HepG2 (cell line): Measurements from ENCODE around the gene FAM222A. TPM values are rescaled to one million over a fixed set of nuclear protein-coding genes. Genes with fewer than 3 reads are reported as not detected.

Source experiments
- ATAC-seq: fragments of 200-7000 bp; cut with Tn5 transposase; 3 replicates; pipeline ENCODE4 v1.9.1; 2020; ENCODE audit warnings: mild to moderate bottlenecking, moderate library complexity
- BruUV-seq: library from RNA; stranded (reverse); fragments of 400-500 nt; replicated peaks from 2 replicates; lab custom pipeline; 2021; lab: Mats Ljungman, UMichigan
- CTCF ChIA-PET: fragments of 300-600 bp; formaldehyde crosslinking; extraction: SDS; loops from one replicate; lab custom pipeline; 2021; ENCODE audit warnings: low total read pairs, inconsistent platforms, low intra/inter-chr PET ratio; lab: Yijun Ruan, JAX
- POLR2A ChIA-PET: fragments of 350-600 bp; sonication (Branson Sonifier 250); formaldehyde crosslinking; loops from one replicate; lab custom pipeline; 2020; ENCODE audit warnings: antibody characterized with exemption, inconsistent platforms; lab: Yijun Ruan, JAX
- DNase-seq: peaks from one replicate; pipeline ENCODE4 v3.0.0-alpha.2; 2015; ENCODE audit warnings: low spot score
- FAIRE-seq: peaks from 3 replicates; lab custom pipeline; 2011; peaks lifted over from hg19 to GRCh38; lab: Jason Lieb, UNC
- H2AFZ ChIP-seq: one replicate; pipeline ENCODE4 v1.6.1; 2011; ENCODE audit warnings: low read length, inconsistent platforms
- H3K27ac ChIP-seq: fragments of 300-600 bp; 3 replicates; pipeline ENCODE4 v1.8.0; 2011; ENCODE audit warnings: mixed run types, mild to moderate bottlenecking, mixed read lengths, low read length, inconsistent platforms; ENCODE audit not compliant: insufficient read depth; ENCODE audit errors: extremely low read length
- H3K27me3 ChIP-seq, 2 experiments: fragments of 200-600 bp in 1 of 2; 2 replicates in 1 of 2; 3 replicates in 1 of 2; pipeline versions ENCODE4 v1.6.0 to v1.8.0; 2011; ENCODE audit warnings: low read length in 2 of 2, mild to moderate bottlenecking in 2 of 2, moderate library complexity in 2 of 2, inconsistent platforms in 1 of 2; ENCODE audit not compliant: insufficient read depth in 2 of 2, control insufficient read depth in 1 of 2
- H3K36me3 ChIP-seq, 2 experiments: fragments of 200-600 bp in 1 of 2; replicated peaks in 1 of 2; 2 replicates in 1 of 2; 3 replicates in 1 of 2; pipeline versions ENCODE4 v1.5.1 to v1.8.0; 2011; ENCODE audit warnings: low read length in 2 of 2, inconsistent platforms in 1 of 2; ENCODE audit not compliant: insufficient read depth in 2 of 2, control insufficient read depth in 1 of 2
- H3K4me1 ChIP-seq: 2 replicates; pipeline ENCODE4 v1.5.1; 2012; ENCODE audit warnings: low read length, inconsistent platforms; ENCODE audit not compliant: insufficient read depth
- H3K4me2 ChIP-seq: 2 replicates; pipeline ENCODE4 v1.6.0; 2011; ENCODE audit warnings: low read depth, low read length, inconsistent platforms
- H3K4me3 ChIP-seq, 3 experiments: fragments of 200-600 bp in 1 of 3; sonication (generic), shearing (Covaris generic) in 1 of 3; replicated peaks in 1 of 3; 2 replicates each; pipeline ENCODE4 v1.5.1; 2011 to 2016; ENCODE audit warnings: low read length in 3 of 3, inconsistent platforms in 2 of 3, low read depth in 2 of 3, mild to moderate bottlenecking in 2 of 3, control low read depth in 1 of 3, mixed read lengths in 1 of 3; ENCODE audit not compliant: insufficient read depth in 1 of 3
- H3K79me2 ChIP-seq: one replicate; pipeline ENCODE4 v1.6.1; 2011; ENCODE audit warnings: low read length, inconsistent platforms; ENCODE audit not compliant: insufficient read depth
- H3K9ac ChIP-seq: 2 replicates; pipeline ENCODE4 v1.6.0; 2011; ENCODE audit warnings: mild to moderate bottlenecking, low read depth, low read length, inconsistent platforms; ENCODE audit not compliant: insufficient read depth
- H3K9me3 ChIP-seq: 2 replicates; pipeline ENCODE4 v1.5.1; 2012; ENCODE audit warnings: mild to moderate bottlenecking, low read length
- H4K20me1 ChIP-seq: 2 replicates; pipeline ENCODE4 v1.6.0; 2011; ENCODE audit warnings: inconsistent platforms, mild to moderate bottlenecking, low read length, moderate library complexity; ENCODE audit not compliant: insufficient read depth
- BRCA1 ChIP-seq: sonication (generic); formaldehyde crosslinking; IDR thresholded peaks from 2 replicates; pipeline ENCODE4 v1.4.0; 2020; ENCODE audit warnings: missing genetic modification reagents
- DMAP1 ChIP-seq: IDR thresholded peaks from 2 replicates; pipeline ENCODE4 v1.6.1; 2016
- EZH2 ChIP-seq: conservative IDR thresholded peaks from 2 replicates; pipeline ENCODE4 v1.6.1; 2012; ENCODE audit warnings: mild to moderate bottlenecking, low read depth, low read length, moderate library complexity
- MZF1 ChIP-seq: sonication (generic); formaldehyde crosslinking; IDR thresholded peaks from 2 replicates; pipeline ENCODE4 v1.8.1; 2023; ENCODE audit warnings: mild to moderate bottlenecking, missing genetic modification reagents, borderline replicate concordance
- NKX3-1 ChIP-seq: sonication (generic); formaldehyde crosslinking; IDR thresholded peaks from 2 replicates; pipeline ENCODE4 v1.5.0; 2020; ENCODE audit warnings: missing genetic modification reagents
- POLR2G ChIP-seq: fragments of 200-400 bp; formaldehyde crosslinking; IDR thresholded peaks from 2 replicates; pipeline ENCODE4 v1.6.1; 2018; ENCODE audit warnings: mild to moderate bottlenecking, low read depth, low read length, moderate library complexity
- RORA ChIP-seq: sonication (generic); formaldehyde crosslinking; IDR thresholded peaks from 2 replicates; pipeline ENCODE4 v1.5.0; 2020; ENCODE audit warnings: mild to moderate bottlenecking, missing genetic modification reagents, moderate library complexity
- ZBTB3 ChIP-seq: sonication (generic); formaldehyde crosslinking; IDR thresholded peaks from 2 replicates; pipeline ENCODE4 v1.4.0; 2020; ENCODE audit warnings: low read depth, mild to moderate bottlenecking, moderate library complexity, missing genetic modification reagents, borderline replicate concordance
- ZFP90 ChIP-seq: sonication (generic); formaldehyde crosslinking; IDR thresholded peaks from 2 replicates; pipeline ENCODE4 v1.8.0; 2022; ENCODE audit warnings: missing genetic modification reagents, mild to moderate bottlenecking, inconsistent platforms, borderline replicate concordance
- ZNF616 ChIP-seq: sonication (generic); formaldehyde crosslinking; IDR thresholded peaks from 2 replicates; pipeline ENCODE4 v1.5.0; 2020; ENCODE audit warnings: low read depth, mild to moderate bottlenecking, missing genetic modification reagents
- WGBS: methylation state at CpG from one replicate; pipeline ENCODE4 v1.1.6; 2017; ENCODE audit warnings: low lambda C conversion rate; 5-methylcytosine and 5-hydroxymethylcytosine counted together
- in situ Hi-C: cut with HindIII; loops from 2 replicates; pipeline ENCODE4 v1.10.0; 2017; ENCODE audit warnings: low pct_unique_long_range_greater_than_20kb; ENCODE audit not compliant: extremely low pct_ligation_motif_present
- intact Hi-C: fragments of 100-400 bp; cut with micrococcal nuclease; formaldehyde crosslinking; loops from one replicate; pipeline ENCODE4 v1.10.0; 2022; ENCODE audit not compliant: unreplicated experiment
- polyA plus RNA-seq, 8 experiments: library from polyadenylated mRNA; depleted of rRNA in 3 of 8; stranded (reverse) in 7 of 8; unstranded in 1 of 8; fragments of >200 nt; fragmentation: Illumina TruSeq in 4 of 8; extraction: Trizol in 4 of 8; gene quantifications; 2 replicates each; pipeline versions ENCODE4 v1.2.1 to v1.2.3, GENCODE V29; 2011 to 2016; ENCODE audit warnings: low read depth in 4 of 8, missing spikeins in 1 of 8, mixed read lengths in 1 of 8; ENCODE audit not compliant: insufficient read depth in 1 of 8
- total RNA-seq, 5 experiments: library from RNA; depleted of rRNA; stranded (reverse); fragments of >200 nt; fragmentation: Illumina TruSeq; extraction: Trizol; gene quantifications; 2 replicates each; pipeline ENCODE4 v1.2.3, GENCODE V29; 2016; ENCODE audit warnings: low read depth in 1 of 5
- TF ChIP-seq, protein P1 (sequence below), 2 experiments: fragments of 450-650 bp in 1 of 2; sonication (generic) in 1 of 2; formaldehyde crosslinking; IDR thresholded peaks; 2 replicates each; pipeline versions ENCODE4 v1.5.0 to v1.8.0; 2020 to 2022; ENCODE audit warnings: mild to moderate bottlenecking in 1 of 2, missing genetic modification reagents in 1 of 2

The FAM222A gene
- total and polyA plus RNA-seq, 2 of the 13 experiments (the other 11 are each of a cell fraction or from before 2014, with no cell fraction given) = 2.7 to 9.6 TPM

GRCh38 chr12:109675411-109675810 is 38.2 kb upstream of the FAM222A start:
- peaks cover 1 to 30% of the 10 kb centered on the region in 2 experiments; a peak in 2 of 5 replicates for H3K27me3 ChIP-seq
- H3K27ac ChIP-seq = no peak overlapping the region
- DNase-seq = no peak
- no peak overlapping the region for H3K9ac ChIP-seq
- ChIA-PET CTCF (no interaction called here), POLR2A (no interaction called here)
- H3K4me2 ChIP-seq = no peak overlapping the region
- no peak for FAIRE-seq
- peaks cover 3% of the 10 kb centered on the region for H3K4me1 ChIP-seq
- H3K4me3 ChIP-seq = no peak overlapping the region
- H3K36me3 ChIP-seq = no peaks in the 10 kb centered on the region
- whole genome bisulfite sequencing = 30% methylated on average over 5 of the region's 6 CpGs
- in situ Hi-C loops (no loop called here), intact Hi-C loops (no loop called here)
- no peaks in the 10 kb centered on the region for H3K79me2 ChIP-seq
- ATAC-seq = no peak
- no peaks in the 10 kb centered on the region for H4K20me1 ChIP-seq
- no TSS peak for BruUV-seq
- H2AFZ ChIP-seq = no peak overlapping the region
- H3K9me3 ChIP-seq = no peaks in the 10 kb centered on the region
- TF ChIP-seq, protein P1, sequence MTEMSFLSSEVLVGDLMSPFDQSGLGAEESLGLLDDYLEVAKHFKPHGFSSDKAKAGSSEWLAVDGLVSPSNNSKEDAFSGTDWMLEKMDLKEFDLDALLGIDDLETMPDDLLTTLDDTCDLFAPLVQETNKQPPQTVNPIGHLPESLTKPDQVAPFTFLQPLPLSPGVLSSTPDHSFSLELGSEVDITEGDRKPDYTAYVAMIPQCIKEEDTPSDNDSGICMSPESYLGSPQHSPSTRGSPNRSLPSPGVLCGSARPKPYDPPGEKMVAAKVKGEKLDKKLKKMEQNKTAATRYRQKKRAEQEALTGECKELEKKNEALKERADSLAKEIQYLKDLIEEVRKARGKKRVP (CRISPR knock-in tag; IDR thresholded peaks at IDR 0.05) = no peak
- TF ChIP-seq MZF1 (CRISPR knock-in tag) = no peak
- no peak for TF ChIP-seq DMAP1 (CRISPR knock-in tag)
- TF ChIP-seq EZH2 = no peak
- TF ChIP-seq RORA = no peak
- TF ChIP-seq POLR2G = no peak
- TF ChIP-seq BRCA1 (CRISPR knock-in tag) = no peak
- no peak for TF ChIP-seq ZFP90 (CRISPR knock-in tag)
- no peak for TF ChIP-seq ZBTB3
- TF ChIP-seq NKX3-1 (CRISPR knock-in tag) = no peak
- no peak for TF ChIP-seq ZNF616 (CRISPR knock-in tag)
